HG03064 (cell line): ENCODE measurements around the gene GPX4.
A peak's percentile ranks its signal among the peaks of the same experiment; 100 is the strongest.

ENCODE experiments used
- ATAC-seq: cut with Tn5 transposase; IDR thresholded peaks from one replicate; pipeline ENCODE4 v1.9.1; 2021; ENCODE audit warnings: low read depth; ENCODE audit not compliant: unreplicated experiment

GPX4 gene

DNA sequence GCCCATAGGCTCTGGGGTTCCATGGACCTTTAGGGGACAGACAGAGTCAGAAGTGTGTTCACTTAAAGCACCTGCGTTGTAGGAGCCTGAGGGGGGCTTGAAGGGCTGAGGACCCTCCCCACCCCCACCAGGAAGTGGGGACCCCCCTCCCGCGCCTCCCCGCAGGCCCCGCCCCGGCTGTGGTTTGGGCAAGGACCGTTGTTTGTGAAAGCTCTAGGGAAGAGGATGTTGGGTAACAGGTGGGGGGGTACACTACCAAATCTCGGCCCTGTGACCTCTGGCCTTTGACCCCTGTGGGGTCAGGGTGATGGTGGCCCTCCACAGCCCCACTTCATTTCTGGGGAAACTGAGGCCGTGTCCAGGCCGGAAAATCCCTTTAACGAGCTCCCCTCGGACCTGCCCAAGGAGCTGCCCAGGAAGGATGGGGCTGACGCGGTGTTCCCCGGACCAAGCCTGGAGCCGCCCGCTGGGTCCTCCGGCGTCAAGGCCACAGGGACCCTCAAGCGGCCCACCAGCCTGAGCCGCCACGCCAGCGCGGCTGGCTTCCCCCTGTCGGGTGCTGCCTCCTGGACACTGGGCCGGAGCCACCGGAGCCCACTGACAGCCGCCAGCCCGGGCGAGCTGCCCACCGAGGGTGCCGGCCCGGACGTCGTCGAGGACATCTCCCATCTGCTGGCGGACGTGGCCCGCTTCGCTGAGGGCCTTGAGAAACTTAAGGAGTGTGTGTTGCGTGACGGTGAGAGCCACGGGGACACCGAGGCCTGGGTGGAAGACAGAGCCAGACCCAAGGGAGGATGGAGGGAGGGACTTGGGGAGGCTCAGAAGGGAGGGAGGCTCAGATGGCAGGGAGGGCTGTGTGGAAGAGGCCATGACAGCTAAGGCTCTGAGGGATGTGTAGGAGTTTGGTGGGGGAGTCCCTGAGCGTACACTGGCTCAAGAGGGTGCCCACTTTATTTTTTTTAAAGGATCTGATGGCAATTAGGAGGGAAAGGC, 35.5 kb upstream of the GPX4 start:
- no peak for ATAC-seq

DNA sequence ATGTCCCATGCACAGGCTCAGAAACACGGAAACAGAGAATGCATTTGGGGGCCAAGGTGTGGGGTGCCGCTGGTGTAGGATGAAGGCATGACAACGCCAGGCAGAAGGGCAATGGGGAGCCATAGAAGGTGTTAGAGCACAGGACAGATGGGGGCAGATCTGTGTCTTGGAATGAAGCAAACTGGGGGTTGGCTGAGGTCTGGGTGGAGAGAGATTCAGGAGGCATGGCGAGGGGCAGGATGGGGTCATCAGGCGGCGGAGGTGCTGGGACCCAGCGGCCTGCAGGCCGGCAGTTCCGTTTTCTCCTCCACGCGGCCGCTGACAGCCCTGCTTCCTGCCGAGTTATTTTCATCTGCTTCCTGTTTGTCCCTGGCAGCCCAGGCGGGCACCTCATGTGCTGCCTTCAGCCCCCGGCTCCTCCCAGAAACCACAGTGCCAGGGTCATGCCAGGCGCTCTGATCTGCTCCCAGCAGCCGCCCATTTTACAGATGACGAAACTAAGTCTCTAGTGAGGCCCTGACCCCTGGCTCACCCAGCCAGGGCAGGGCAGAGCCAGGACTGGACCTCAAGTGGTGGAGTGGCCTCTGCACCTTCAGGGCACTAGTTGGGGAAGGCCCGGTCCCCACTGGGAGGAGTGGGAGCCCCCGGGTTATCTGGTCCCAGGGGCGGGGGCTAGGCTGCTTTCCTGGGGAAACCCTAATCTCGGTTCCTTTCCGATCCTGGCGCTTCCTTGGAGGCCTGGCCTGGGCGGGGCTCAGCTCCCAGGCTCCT, 34.6 kb upstream of the GPX4 start:
- no peak for ATAC-seq

DNA sequence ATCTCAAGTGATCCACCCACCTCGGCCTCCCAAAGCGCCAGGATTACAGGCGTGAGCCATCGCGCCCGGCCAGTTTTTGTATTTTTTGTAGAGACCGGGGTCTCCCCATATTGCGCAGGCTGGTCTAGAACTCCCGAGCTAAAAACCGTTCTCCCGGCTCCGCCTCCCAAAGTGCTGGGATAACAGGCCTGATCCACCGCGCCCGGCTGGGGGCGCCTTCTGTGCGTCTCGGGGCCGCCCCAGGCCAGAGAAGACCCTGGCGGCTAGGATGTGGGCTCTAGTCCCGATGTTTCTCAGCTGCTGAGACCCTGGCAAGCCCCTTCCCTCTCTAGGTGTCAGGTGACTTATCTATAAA, 33.2 kb upstream of the GPX4 start:
- no peak for ATAC-seq

DNA sequence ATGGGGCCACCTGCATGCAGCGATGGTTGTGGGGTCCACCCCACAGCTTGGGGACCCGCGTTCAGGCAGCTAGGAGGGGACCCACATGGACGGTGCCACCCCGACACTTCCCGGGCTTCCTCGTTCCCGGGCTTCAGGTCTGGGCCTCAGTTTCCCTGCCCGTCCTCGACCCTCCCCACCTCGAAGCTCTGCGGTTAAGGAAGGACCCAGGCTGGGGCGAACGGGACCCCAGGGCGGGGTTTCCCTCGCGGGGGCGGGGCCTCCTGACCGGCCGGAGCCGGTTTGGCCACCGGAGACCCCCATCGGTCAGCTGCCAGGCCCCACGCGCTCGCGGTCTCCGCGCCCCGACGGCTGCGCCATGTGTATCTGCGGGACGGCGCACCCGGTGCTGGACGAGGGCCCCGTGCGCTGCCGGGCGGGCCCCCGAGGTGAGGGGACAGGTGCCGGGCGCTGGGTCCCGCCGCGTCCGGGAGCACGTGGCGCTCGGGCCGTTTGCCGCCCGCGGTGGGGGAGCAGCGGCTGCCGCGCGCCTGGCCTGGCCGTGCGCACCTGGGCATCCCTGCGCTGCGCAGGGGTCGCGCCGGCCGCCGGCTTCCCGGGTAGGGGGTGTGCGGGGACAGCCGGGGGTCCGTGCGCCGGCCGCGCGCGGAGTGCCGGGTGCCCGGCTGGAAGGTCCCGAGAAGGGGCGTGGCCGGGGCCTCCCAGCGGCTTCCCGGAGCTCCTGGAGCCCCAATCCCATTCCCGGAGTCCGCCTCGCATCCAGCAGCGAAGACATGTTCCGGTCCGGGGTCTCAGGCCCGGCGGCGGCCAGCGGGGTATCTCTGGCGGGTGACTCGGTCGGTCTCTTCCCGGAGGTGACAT, 32.6 kb upstream of the GPX4 start:
- ATAC-seq, result no peak

DNA sequence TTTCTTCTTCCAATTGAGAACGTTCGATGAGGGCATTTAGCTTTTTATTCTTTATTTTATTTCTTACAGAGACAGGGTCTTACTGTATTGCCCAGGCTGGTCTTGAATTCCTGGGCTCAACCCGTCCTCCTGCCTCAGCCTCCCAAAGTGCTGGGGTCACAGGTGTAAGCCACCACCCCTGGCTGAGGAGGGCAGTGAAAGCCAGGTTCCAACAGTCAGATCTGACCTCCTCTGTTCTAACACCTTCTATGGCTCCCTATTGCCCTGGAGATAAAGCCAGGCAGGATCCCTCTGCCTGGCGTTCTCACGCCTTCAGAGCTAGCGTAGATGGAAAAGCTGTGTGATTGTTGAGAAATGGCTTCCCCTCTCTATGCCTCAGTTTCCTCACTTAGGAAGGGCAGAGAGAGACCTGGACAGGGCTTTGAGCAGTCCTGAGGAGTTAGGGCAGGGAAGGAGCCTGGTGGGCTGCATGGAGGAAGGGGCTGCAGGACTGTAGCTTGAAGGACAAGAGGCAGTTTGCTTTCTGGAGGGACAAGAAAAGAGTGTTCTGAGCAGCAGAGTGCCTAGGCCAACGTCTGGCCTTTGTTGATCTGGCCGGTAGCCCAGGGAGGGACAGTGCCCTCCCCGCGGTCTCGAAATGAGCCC, 31.3 kb upstream of the GPX4 start:
- ATAC-seq, result no peak

DNA sequence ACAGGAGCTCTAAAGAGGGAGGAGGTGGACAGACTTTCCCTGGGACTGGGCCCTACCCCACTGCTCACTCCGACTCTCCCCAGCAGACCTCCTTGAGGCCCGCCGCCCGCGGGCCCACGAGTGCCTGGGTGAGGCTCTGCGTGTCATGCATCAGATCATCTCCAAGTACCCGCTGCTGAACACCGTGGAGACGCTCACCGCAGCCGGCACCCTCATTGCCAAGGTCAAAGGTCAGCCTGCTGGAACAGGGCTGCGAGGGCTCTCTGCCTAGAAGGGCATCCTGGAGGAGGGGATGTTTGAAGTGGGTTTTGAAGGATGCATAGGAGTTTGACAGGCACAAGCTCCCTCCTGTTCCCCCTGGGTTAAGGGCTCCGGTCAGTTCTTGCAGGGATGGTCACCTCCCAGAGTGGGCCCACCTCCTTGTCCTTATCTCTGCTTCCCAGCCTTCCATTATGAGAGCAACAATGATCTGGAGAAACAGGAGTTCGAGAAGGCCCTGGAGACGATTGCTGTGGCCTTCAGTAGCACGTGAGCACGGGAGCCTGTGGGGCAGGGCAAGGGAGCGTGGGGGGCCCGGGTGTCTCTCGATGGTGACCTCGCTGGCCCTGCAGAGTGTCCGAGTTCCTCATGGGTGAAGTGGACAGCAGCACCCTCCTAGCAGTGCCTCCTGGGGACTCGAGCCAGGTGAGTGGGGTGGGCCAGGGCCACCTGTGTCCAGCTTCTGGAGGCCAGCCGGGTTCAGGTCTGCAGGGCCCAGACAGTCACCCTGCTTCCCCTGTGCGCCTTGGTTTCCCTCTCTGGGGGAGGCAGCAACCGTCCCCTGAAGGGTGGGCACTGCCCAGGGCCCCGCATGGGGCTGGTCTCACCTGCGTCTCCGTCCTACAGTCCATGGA, 30.5 kb upstream of the GPX4 start:
- no peak for ATAC-seq

DNA sequence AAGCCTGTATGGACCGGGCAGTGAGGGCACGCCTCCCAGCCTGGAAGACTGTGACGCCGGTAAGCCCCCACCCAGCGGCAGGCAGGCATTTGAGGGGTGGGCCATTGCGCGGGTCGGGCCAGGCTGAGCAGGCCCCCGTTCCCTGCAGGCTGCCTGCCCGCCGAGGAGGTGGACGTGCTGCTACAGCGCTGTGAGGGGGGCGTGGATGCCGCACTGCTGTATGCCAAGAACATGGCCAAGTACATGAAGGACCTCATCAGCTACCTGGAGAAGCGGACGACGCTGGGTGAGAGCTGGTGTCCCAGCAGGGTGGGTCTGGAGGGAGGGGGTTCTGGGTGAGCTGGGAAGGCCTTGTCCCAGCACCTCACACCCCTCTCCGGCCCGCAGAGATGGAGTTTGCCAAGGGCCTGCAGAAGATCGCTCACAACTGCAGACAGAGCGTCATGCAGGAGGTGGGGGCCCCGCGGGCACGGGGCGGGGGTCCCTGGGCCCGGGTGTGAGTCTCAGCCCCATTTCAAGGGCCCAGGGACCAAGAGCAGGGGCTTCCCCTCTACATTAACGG, 29.8 kb upstream of the GPX4 start:
- no peak for ATAC-seq

DNA sequence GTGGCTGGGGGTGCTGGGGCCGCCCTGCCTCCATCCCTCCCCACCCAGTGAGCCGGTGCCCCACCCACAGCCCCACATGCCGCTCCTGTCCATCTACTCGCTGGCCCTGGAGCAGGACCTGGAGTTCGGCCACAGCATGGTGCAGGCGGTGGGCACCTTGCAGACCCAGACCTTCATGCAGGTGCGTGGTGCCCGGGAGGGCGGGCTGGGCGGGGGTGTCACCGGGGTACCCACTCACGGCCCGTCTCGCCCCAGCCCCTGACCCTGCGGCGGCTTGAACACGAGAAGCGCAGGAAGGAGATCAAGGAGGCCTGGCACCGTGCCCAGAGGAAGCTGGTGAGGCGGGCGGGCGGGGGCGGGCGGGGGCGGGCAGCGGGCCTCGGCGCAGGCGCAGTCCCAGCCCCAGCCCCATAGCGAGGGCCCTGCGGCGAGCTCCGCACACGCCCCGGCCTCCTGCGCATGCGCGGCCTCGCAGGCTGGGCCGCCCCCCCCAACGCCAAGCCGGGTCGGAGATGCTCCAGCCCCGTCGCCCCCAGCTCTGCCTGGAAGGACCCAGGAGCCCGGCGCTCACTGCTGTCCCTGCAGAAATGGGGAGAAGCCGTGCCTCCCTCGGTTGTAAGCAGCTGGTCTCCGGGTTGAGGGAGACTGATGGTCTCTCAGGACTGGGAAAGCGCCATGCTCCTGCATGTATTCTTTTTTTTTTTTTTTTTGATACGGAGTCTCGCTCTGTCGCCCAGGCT, 29.1 kb upstream of the GPX4 start:
- no peak for ATAC-seq

DNA sequence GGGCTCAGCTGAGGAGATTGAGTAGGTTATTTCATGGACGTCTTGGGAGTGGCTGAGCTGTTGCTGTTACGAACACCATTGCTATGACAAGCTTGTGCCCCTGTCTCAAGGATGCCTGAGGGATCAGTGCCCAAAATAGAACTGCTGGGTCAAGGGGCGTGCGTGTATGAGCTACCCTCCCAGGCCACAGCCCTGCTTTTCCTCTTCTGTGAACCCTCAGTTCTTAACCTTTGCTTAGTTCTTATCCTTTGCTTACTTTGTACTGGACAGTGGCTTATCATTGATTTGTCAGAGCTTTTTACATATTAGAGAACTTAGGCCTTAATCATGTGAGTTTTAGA, 27.8 kb upstream of the GPX4 start:
- no peak for ATAC-seq

DNA sequence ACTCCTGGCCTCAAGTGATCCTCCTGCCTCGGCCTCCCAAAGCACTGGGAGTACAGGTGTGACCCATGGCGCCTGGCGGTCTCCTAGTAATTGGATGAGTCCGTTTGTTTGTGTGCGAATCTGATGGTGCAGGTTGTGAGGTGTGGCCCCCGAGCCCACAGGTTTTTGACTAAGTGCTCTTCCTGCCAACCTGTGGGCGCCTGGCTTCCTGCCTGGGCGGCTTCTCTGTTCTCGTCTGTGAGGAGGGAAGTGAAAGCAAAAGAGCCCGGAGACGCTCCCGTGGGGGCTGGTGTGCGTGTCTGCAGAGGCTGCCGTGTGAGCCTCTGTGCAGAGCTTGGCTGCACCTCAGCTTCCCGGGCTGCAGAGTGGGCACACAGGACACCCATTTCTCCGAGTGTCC, 26.8 kb upstream of the GPX4 start:
- ATAC-seq, result peak; percentile 53

DNA sequence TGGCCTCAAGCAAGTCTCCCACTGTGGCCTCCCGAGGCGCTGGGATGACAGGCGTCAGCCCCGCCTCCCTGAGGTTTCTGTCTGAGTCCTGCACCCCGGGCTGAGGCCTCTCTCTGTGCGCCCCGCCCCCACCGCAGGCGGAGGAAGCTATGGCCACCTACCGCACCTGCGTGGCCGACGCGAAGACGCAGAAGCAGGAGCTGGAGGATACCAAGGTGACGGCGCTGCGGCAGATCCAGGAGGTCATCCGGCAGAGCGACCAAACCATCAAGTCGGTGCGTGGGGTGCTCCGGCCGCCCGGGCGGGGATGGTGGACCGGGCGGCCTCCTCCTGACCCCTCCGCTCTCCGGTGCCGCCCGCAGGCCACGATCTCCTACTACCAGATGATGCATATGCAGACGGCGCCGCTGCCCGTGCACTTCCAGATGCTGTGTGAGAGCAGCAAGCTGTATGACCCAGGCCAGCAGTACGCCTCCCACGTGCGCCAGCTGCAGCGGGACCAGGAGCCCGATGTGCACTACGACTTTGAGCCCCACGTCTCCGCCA, 24.2 kb upstream of the GPX4 start:
- no peak for ATAC-seq

DNA sequence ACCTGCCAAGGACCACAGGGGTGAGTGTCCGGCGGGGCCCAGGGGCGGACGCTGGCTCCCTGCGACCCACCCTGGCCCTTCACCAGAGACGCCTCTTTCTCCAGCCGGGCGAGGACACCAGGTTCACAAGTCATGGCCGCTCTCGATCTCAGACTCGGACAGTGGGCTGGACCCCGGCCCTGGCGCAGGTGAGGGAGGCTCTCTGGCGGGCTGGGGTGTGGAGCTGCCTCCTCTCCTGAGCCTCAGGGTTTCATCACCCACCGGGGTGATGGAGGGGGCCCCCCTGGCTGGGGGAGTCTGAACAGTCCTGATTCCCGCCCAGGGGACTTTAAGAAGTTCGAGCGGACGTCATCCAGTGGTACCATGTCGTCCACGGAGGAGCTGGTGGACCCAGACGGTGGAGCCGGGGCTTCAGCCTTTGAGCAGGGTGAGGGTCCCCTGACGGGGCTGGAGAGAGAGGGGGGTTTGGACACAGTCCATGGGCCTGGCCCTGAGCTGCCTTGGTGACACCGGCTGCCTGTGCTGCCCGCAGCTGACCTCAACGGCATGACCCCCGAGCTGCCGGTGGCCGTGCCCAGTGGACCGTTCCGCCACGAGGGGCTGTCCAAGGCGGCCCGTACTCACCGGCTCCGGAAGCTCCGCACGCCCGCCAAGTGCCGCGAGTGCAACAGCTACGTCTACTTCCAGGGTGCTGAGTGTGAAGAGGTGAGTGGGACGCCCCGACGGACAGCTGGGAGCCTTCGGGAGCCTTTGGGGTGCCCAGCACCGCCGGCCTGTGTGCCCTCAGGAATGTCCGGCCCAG, 23.2 kb upstream of the GPX4 start:
- no peak for ATAC-seq

DNA sequence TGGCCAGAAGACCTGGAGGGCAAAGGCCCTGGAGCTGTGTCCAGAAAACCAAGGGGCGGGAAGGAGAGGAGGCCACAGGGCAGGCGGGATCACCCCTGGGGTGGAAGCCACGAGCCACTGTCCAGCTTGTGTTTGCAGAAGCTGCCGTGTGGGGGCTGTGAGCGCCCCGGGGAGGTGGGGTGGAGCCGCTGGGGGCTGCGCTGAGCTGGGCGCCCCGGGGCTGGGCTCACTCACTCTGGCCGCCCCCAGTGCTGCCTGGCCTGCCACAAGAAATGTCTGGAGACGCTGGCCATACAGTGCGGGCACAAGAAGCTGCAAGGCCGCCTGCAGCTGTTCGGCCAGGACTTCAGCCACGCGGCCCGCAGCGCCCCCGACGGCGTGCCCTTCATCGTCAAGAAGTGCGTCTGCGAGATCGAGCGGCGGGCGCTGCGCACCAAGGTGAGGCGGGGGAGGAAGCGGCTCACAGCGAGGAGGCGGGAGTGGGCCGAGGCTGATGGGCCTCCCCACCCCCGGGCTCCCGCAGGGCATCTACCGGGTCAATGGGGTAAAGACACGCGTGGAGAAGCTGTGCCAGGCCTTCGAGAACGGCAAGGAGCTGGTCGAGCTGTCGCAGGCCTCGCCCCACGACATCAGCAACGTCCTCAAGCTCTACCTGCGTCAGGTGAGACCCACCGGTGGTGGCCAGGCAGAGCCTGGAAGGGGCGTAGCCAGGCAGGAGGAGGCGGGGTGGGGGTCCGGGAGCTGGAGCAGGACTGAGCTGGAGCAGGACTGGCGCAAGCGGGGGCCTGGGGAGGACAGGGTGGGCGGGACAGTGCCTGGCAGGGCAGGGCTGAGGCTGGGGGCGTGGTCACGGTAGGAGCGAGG, 22.3 kb upstream of the GPX4 start:
- no peak for ATAC-seq

DNA sequence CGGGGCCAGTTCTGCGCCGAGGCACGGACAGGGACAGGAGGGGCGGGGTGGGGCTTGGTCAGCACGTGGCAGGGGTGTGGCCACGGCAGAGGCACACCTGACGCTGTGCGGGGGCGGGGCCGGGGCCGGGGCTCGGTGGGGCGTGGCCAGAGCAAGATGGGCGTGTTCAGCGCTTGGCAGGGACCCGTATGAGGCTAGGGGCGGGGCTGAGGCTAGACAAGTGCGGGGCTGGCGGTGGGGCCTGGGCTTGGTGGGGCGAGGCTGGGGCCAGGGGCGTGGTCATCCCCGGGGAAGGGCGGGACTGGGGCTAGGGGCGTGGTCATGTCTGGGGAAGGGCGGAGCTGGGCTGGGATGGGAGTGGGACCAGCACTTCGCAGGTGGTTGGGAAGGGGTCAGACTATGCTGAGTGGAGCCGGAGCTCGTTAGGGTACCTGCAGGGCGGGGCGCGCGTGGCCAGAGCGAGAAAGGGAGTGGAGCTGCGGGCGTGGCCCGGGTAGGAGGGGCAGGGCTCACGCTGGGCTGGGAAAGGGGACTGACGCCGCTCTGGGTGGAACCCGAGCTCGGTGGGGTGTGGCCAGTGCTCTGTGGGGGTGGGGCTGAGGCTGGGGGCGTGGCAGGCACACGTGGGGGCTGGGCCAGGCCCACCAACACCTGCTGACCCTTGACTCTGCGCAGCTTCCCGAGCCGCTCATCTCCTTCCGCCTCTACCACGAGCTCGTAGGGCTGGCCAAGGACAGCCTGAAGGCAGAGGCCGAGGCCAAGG, 21.4 kb upstream of the GPX4 start:
- ATAC-seq, result no peak

DNA sequence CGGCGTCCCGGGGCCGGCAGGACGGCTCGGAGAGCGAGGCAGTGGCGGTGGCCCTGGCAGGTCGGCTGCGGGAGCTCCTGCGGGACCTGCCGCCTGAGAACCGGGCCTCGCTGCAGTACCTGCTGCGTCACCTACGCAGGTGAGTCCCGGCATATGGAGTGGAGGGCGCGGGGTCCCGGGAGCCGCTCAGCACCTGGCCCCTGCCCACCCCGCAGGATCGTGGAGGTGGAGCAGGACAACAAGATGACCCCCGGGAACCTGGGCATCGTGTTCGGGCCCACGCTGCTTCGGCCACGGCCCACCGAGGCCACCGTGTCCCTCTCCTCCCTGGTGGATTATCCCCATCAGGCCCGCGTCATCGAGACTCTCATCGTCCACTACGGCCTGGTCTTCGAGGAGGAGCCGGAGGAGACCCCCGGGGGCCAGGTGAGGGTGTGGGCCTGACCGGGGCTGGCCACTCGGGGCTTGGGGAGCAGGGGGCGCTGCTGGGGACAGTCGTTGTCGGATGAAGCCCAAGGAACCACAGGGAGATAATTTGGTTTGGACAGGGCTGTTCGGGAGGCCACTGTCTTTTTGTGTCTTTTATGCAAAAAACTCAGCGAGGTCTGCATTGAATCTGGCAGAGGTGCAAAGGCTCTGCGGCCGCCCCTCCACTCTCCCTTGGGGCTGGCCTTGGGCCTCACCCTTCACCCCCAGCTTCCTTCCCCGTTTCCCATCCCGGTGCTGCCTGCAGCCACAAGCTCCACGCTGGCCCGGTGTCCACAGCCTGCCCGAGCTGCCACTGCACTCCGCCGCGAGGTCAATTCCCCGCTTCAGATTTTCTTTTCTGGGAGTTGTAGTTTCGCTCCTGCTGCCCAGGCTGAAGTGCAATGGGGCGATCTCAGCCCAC, 20.6 kb upstream of the GPX4 start:
- no peak for ATAC-seq
